H9 (cell line): ENCODE measurements around the gene SCEL. TPM values are rescaled to one million over a fixed set of nuclear protein-coding genes. Genes with fewer than 3 reads are reported as not detected.

Experiments
- DNase-seq: peaks from one replicate; pipeline ENCODE4 v3.0.0-alpha.2; 2017
- H2AFZ ChIP-seq: one replicate; pipeline ENCODE4 v1.6.1; 2013; ENCODE audit warnings: mild to moderate bottlenecking, low read length, control low read depth, moderate library complexity
- H2AK5ac ChIP-seq: 2 replicates; pipeline ENCODE4 v1.6.1; 2013; ENCODE audit warnings: low read length, control low read depth, mixed read lengths; ENCODE audit not compliant: insufficient read length
- H2BK120ac ChIP-seq: one replicate; pipeline ENCODE4 v1.6.1; 2013; ENCODE audit warnings: low read depth, mild to moderate bottlenecking, low read length, control low read depth, inconsistent platforms; ENCODE audit not compliant: poor library complexity, severe bottlenecking
- H2BK12ac ChIP-seq: 2 replicates; pipeline ENCODE4 v1.6.1; 2013; ENCODE audit warnings: low read length, control low read depth, mixed read lengths, low read depth; ENCODE audit not compliant: insufficient read length
- H2BK15ac ChIP-seq: 2 replicates; pipeline ENCODE4 v1.6.1; 2013; ENCODE audit warnings: low read depth, low read length, control low read depth
- H2BK20ac ChIP-seq: one replicate; pipeline ENCODE4 v1.6.1; 2013; ENCODE audit warnings: low read depth, mild to moderate bottlenecking, low read length, control low read depth, inconsistent platforms; ENCODE audit not compliant: poor library complexity, severe bottlenecking
- H2BK5ac ChIP-seq: 2 replicates; pipeline ENCODE4 v1.6.1; 2013; ENCODE audit warnings: low read length, control low read depth, mixed read lengths; ENCODE audit not compliant: insufficient read length
- H3K14ac ChIP-seq: 2 replicates; pipeline ENCODE4 v1.6.1; 2013; ENCODE audit warnings: low read length, control low read depth; ENCODE audit not compliant: insufficient read depth
- H3K18ac ChIP-seq: 2 replicates; pipeline ENCODE4 v1.6.1; 2013; ENCODE audit warnings: low read depth, mild to moderate bottlenecking, mixed read lengths, low read length, control low read depth; ENCODE audit not compliant: insufficient read length
- H3K23ac ChIP-seq: 2 replicates; pipeline ENCODE4 v1.6.1; 2013; ENCODE audit warnings: low read length, control low read depth, mixed read lengths, low read depth; ENCODE audit not compliant: insufficient read length
- H3K23me2 ChIP-seq: 2 replicates; pipeline ENCODE4 v1.6.1; 2013; ENCODE audit warnings: low read depth, mild to moderate bottlenecking, mixed read lengths, low read length, control low read depth; ENCODE audit not compliant: insufficient read length, poor library complexity, severe bottlenecking
- H3K27ac ChIP-seq: 2 replicates; pipeline ENCODE4 v1.5.1; 2013; ENCODE audit warnings: low read length, control low read depth, mixed read lengths, low read depth; ENCODE audit not compliant: insufficient read length
- H3K27me3 ChIP-seq: 2 replicates; pipeline ENCODE4 v1.6.1; 2013; ENCODE audit warnings: low read length, control low read depth, inconsistent platforms; ENCODE audit not compliant: insufficient read depth
- H3K4ac ChIP-seq: 2 replicates; pipeline ENCODE4 v1.6.1; 2013; ENCODE audit warnings: low read depth, mild to moderate bottlenecking, control low read depth, inconsistent platforms, low read length, moderate library complexity
- H3K4me1 ChIP-seq: 2 replicates; pipeline ENCODE4 v1.6.1; 2013; ENCODE audit warnings: low read length, control low read depth, inconsistent platforms; ENCODE audit not compliant: insufficient read depth
- H3K4me2 ChIP-seq: 2 replicates; pipeline ENCODE4 v1.6.1; 2013; ENCODE audit warnings: low read length, control low read depth, mixed read lengths; ENCODE audit not compliant: insufficient read length, insufficient read depth
- H3K56ac ChIP-seq: 2 replicates; pipeline ENCODE4 v1.6.1; 2013; ENCODE audit warnings: low read depth, mild to moderate bottlenecking, mixed read lengths, low read length, control low read depth; ENCODE audit not compliant: insufficient read length
- H3K79me1 ChIP-seq: 2 replicates; pipeline ENCODE4 v1.6.1; 2013; ENCODE audit warnings: low read depth, mild to moderate bottlenecking, moderate library complexity, low read length, control low read depth, inconsistent platforms; ENCODE audit not compliant: insufficient read depth, poor library complexity, severe bottlenecking
- H3K79me2 ChIP-seq: 2 replicates; pipeline ENCODE4 v1.6.1; 2013; ENCODE audit warnings: low read length, control low read depth, inconsistent platforms; ENCODE audit not compliant: insufficient read depth
- H3K9ac ChIP-seq: 2 replicates; pipeline ENCODE4 v1.6.1; 2013; ENCODE audit warnings: low read length, control low read depth, mixed read lengths; ENCODE audit not compliant: insufficient read length; ENCODE audit errors: extremely low read depth
- H3K9me3 ChIP-seq: one replicate; pipeline ENCODE4 v1.6.1; 2013; ENCODE audit warnings: low read depth, low read length, inconsistent platforms; ENCODE audit not compliant: control insufficient read depth
- H3T11ph ChIP-seq: one replicate; pipeline ENCODE4 v1.6.1; 2013; ENCODE audit warnings: mild to moderate bottlenecking, low read length, control low read depth, inconsistent platforms
- H4K20me1 ChIP-seq: one replicate; pipeline ENCODE4 v1.6.1; 2013; ENCODE audit not compliant: control insufficient read depth, insufficient read length, insufficient read depth
- H4K5ac ChIP-seq: 2 replicates; pipeline ENCODE4 v1.6.1; 2013; ENCODE audit warnings: low read depth, mild to moderate bottlenecking, mixed read lengths, low read length, control low read depth; ENCODE audit not compliant: insufficient read length
- H4K8ac ChIP-seq: replicated peaks from 2 replicates; pipeline ENCODE4 v1.6.1; 2013; ENCODE audit warnings: low read length, control low read depth, mixed read lengths, low read depth; ENCODE audit not compliant: insufficient read length
- H4K91ac ChIP-seq: 2 replicates; pipeline ENCODE4 v1.6.1; 2013; ENCODE audit warnings: low read depth, mild to moderate bottlenecking, moderate library complexity, mixed read lengths, low read length, control low read depth; ENCODE audit not compliant: insufficient read length
- H3K27ac Mint-ChIP-seq, 3 experiments: 2 replicates in 2 of 3; 3 replicates in 1 of 3; pipeline ENCODE4 v1.8.0; 2020 to 2021; ENCODE audit warnings: mixed read lengths in 3 of 3, mild to moderate bottlenecking in 1 of 3, moderate library complexity in 1 of 3
- H3K27me3 Mint-ChIP-seq: 2 replicates; pipeline ENCODE4 v1.8.0; 2021; ENCODE audit warnings: low read depth, mild to moderate bottlenecking, moderate library complexity, mixed read lengths
- H3K36me3 Mint-ChIP-seq, 3 experiments: 2 replicates in 2 of 3; 3 replicates in 1 of 3; pipeline ENCODE4 v1.8.0; 2020 to 2021; ENCODE audit warnings: low read depth in 3 of 3, mixed read lengths in 3 of 3; ENCODE audit not compliant: insufficient read depth in 1 of 3
- H3K4me1 Mint-ChIP-seq, 2 experiments: 2 replicates each; pipeline ENCODE4 v1.8.0; 2020; ENCODE audit warnings: mixed read lengths in 2 of 2
- H3K4me3 Mint-ChIP-seq, 2 experiments: 2 replicates in 1 of 2; 3 replicates in 1 of 2; pipeline ENCODE4 v1.8.0; 2020 to 2021; ENCODE audit warnings: mild to moderate bottlenecking in 2 of 2, mixed read lengths in 2 of 2, moderate library complexity in 1 of 2
- H3K9me3 Mint-ChIP-seq, 2 experiments: 2 replicates in 1 of 2; 3 replicates in 1 of 2; pipeline ENCODE4 v1.8.0; 2020; ENCODE audit warnings: mild to moderate bottlenecking in 2 of 2, mixed read lengths in 2 of 2, moderate library complexity in 1 of 2
- CTCF ChIP-seq: fragments of 200-600 bp; sonication (generic); conservative IDR thresholded peaks from 3 replicates; pipeline ENCODE4 v1.8.0; 2021; ENCODE audit warnings: antibody characterized with exemption, mild to moderate bottlenecking
- WGBS: extraction: QIAGEN DNeasy Blood & Tissue Kit; methylation state at CpG from one replicate; pipeline ENCODE4 v1.1.7; 2013; ENCODE audit warnings: missing lambda C conversion rate, low lambda C conversion rate, mixed read lengths; ENCODE audit not compliant: insufficient read length; ENCODE audit errors: extremely low coverage; 5-methylcytosine and 5-hydroxymethylcytosine counted together
- total RNA-seq: library from RNA; stranded (reverse); gene quantifications from 2 replicates; pipeline ENCODE4 v1.2.1, GENCODE V29; 2021

Gene SCEL
- total RNA-seq, 1 experiment from 2014 or later: not detected

GRCh38 chr13:77558016-77558415, 22.5 kb downstream of the SCEL start:
- Histone ChIP-seq H2BK120ac (no peak overlapping the region), H3K79me1 (no peaks in the 10 kb centered on the region), H3K4me1 (no peaks in the 10 kb centered on the region), H4K5ac (no peak overlapping the region), H3T11ph (no peak overlapping the region), H2BK20ac (no peak overlapping the region), H2AFZ (no peak overlapping the region), H3K18ac (no peak overlapping the region), H3K23ac (no peak overlapping the region), H3K79me2 (no peaks in the 10 kb centered on the region), H3K9me3 (no peaks in the 10 kb centered on the region), H3K4me2 (no peak overlapping the region), H3K23me2 (no peaks in the 10 kb centered on the region), H4K20me1 (no peaks in the 10 kb centered on the region), H3K14ac (no peak overlapping the region), H3K4ac (no peak overlapping the region), H4K91ac (no peak overlapping the region), H2BK5ac (no peak overlapping the region), H4K8ac (no peak overlapping the region), H3K27ac (no peak overlapping the region), H3K9ac (no peak overlapping the region), H2BK15ac (no peak overlapping the region), H2AK5ac (no peak overlapping the region), H3K56ac (no peak overlapping the region), H3K27me3 (no peaks in the 10 kb centered on the region), H2BK12ac (no peak overlapping the region)
- no peak overlapping the region for H3K4me3 Mint-ChIP-seq
- no peaks in the 10 kb centered on the region for H3K36me3 Mint-ChIP-seq
- no peak for TF ChIP-seq CTCF
- H3K9me3 Mint-ChIP-seq: no peaks in the 10 kb centered on the region
- H3K27ac Mint-ChIP-seq: no peak overlapping the region
- DNase-seq: no peak
- no peaks in the 10 kb centered on the region for H3K4me1 Mint-ChIP-seq
- no CpG with 5 or more reads among the region's 3 CpGs for WGBS
- H3K27me3 Mint-ChIP-seq: no peaks in the 10 kb centered on the region
